Measurements from ENCODE around the gene PFKFB4.

PFKFB4 gene

DNA sequence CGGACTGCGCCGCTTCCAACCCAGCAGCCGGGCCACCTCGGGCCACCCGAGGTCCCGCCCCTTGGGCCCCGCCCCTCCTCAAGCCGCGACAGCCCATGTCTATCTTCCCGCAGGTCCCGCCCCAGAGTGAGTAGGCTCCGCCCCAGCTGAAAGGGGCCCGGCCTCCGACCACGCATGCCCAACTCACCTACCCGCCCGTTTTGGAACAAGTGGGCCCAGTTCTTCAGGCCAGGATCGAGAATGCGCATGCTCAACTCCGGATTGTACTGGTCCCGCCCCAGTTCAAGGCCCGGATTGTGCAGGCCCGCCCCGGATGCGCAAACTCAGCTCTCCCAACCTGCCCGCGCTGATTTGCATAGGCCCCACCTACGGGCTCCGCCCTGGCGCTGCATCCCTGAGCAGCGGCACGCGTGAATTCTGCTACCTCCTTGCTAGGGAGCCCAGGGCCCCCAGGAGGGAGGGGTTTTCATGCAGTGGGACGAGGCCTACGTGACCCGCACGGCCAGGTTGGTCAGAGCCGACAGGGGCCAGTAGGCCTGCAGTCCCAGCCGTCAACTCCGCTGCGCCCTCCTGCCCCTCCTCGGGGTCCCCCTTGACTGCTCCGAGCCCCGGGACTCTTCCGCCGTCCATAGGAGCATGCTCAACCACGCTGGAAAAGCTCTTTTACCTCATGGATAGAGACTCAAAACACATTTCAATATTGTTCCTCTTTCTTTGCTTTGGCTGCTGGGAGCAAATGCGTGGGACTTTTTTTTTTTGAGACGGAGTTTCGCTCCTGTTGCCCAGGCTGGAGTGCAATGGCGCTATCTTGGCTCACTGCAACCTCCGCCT, at the start of gene PFKFB4:
Gene PFKFB4 (minus strand): TSS at position 8 of the 831 bp plus-strand sequence. CDS start 26 bp downstream, outside the sequence.
- peak; percentile 99 for DNase-seq

DNA sequence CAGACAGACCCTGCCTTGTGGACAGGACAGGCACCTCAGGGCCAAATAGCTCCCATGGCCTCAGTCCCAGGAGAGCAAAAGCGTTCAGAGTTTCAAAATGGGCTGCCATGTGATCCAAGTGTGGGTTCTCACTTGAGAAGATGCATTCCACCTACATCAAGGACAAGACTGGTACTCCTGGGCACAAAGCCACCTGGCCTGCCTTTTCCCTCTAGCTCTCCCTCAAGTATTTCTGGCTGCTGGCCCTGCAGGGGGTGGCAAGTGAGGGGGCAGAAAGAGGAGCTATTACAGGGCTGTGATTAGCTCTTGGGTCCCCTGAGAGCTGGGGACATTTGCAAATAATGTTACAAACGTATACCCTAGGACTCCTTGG, 45.0 kb upstream of the PFKFB4 start:
- DNase-seq: no peak

GRCh38 chr3:48600711-48601621, 44.4 kb upstream of the PFKFB4 start:
- DNase-seq: no peak

DNA sequence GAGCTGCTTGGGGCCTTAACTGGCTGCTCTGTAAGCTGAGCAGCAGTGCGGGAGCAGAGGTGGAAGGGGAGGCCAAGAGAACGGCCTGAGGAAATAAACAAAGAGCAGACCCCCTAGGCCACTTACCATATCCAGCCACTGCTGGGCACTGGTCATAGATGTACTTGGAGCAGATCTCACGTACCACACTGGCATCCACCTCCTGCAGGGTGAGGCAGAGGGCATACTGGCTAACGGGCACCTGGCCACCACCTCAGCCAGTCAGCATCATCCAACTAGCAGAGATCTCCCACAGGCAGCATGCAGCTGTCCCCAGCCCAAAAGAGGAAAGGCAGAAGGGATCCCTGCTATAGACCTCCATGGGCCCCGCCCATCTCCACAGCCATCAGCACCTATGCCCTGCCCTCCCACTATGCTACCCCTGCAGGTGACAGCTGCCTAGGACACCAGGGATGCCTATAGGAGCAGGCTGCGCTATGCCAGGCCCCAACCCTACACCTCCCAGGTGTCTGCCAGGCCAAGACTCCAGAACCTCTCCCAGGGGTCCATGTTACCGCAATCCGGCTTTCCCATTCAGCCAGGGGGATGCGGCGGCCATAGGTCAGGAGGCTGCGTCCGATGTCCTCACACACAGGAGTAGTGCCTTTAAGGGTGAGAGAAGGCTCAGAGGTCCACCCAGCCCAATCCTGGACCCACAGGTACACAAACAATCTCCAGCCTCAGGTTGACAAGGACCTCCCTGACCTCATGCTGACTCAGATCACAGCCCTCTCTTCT, 43.1 kb upstream of the PFKFB4 start:
- DNase-seq: no peak

DNA sequence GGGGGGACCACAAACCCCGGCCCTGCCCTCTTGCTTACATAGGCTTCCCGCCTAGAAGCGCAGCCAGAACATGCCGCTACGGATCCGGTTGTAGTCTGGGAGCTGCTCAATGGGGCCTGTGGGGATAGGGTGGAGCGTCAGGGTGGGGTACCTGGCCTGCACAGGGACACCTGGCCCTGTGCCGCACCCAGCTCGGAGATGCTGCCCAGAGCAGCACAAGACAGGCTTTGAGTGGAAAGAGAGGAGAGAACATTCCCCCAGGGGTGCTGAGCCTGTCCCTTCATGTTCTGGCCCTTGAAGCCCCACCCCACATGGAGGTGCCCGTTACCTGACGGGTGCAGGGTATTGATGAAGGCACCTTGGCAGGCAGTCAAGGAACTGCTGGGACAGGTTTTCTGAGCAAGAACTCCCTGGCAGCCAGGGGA, 42.5 kb upstream of the PFKFB4 start:
- no peak for DNase-seq

DNA sequence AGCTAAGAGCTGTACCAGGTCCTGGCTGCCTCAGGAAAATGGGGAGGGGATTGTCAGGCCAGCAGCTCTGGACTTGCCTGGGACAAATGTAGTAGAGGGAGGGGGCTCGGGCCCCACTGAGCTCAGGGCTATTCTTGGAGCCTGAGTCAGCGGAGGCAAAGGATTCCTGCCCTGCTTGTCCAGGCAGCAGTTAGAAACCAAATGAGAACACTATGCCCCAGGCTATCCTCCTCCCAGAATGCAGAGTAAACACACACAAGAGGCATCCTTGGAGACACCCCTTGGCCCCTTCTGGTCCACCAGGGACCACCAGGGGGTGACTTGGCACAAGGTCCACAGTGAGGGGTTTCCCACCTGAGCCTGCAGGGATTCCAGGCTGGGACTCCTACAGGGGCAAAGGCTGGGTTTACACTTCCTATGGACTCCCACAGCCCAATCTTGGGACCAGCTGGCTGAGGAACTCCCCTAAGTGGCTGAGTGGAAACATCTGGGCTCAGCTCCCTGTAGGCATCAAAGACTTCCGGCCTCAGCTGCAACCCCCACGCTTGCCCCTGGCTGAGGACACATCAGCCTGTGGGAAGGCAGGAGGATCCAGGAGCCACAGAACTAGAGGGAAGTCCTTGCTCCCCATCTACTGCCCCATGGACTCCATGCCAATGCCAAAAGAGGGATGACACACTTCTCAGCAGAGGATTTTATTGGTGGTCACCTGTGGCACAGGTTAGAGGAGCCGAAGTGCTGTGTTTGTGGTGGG, 41.9 kb upstream of the PFKFB4 start:
- no peak for DNase-seq

- DNase-seq: no peak
Observed at GRCh38 chr3:48597408-48597800, 40.8 kb upstream of the PFKFB4 start.

GRCh38 chr3:48596676-48597407, 40.2 kb upstream of the PFKFB4 start:
- no peak for DNase-seq

DNA sequence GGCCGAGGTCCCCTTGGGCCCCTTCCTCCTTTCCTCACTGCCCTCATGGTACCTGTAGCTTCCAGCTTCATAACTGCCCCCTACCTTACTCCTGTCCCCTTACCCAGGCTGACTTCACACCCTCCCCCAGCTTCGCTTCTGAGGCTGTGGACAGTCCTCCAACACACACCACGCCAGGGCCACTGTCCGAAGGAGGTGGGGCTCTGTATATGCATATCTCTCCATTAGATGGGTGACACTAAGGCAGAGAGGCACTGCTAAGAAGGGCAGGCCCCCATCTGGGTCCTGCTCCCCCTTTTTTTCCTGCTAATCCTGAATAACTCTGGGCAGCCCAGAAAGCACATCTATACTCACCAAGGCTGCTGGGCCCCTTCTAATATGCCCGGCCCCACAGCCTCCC, 39.6 kb upstream of the PFKFB4 start:
- DNase-seq: no peak

- DNase-seq: no peak
Observed at GRCh38 chr3:48595526-48596121, 39.0 kb upstream of the PFKFB4 start.

GRCh38 chr3:48595075-48595525, 38.5 kb upstream of the PFKFB4 start, which contains the start of gene COL7A1:
TSS of gene COL7A1 (minus strand) at chr3:48595329. CDS start at chr3:48595159, 170 bp downstream.
- DNase-seq: no peak

DNA sequence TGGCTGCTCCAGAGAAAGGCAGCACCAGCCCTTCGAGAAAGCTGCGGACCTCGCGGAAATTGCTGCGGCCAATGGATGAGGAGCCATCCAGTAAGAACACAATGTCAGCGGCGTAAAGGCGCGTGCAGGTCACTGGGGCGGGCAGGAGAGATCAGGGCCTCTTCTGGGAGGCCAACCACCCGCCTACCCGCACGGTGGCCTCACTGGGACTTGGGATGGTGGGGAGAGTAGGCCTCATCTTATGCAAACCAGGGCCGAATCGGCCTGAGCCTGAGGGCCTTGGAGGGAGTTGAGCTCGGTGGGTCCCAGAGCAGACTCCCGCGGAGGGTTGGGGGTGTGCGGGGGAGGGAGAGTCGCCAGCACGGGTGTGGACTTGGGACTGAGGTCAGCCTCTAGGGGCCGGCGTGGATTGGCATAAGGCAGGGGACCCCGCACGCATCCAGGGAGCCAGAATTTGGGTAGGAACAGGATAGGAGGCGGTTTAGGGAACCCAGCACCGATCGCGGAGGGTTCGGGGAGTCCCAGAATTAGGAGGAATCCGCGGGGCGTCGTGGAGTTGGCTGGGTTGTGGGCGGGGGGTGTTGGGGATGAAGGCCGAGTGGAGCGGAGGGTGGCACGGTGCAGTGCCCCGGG, 37.9 kb upstream of the PFKFB4 start:
- no peak for DNase-seq

GRCh38 chr3:48593337-48593736, 36.7 kb upstream of the PFKFB4 start:
- no peak for DNase-seq

DNA sequence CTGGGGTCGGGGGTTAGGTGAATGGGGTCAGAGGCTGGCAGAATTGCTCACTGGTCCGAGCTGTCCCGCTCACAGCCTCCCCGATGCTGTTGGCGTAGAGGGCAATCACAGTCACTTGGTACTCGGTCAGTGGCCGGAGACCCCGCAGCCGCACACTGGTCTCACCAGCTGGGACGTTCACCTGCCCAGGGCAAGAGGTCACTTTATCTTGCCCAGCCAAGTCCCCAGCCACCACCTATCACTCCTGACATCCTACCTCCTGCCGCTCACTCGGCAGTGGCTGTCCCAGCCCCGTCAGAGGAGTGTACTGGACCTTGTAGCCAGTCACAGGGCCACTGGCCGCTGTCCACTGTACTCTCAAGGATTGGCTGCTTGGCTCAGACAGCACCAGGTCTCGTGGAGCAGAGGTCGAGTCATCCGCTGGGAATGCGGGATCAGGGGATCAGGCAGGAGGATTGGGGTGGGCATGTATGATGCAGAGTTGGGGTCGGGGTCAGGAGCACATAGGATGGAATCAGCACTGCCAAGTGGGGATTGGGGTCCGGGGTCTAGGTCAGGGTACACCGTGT, 36.0 kb upstream of the PFKFB4 start:
- DNase-seq: no peak

DNA sequence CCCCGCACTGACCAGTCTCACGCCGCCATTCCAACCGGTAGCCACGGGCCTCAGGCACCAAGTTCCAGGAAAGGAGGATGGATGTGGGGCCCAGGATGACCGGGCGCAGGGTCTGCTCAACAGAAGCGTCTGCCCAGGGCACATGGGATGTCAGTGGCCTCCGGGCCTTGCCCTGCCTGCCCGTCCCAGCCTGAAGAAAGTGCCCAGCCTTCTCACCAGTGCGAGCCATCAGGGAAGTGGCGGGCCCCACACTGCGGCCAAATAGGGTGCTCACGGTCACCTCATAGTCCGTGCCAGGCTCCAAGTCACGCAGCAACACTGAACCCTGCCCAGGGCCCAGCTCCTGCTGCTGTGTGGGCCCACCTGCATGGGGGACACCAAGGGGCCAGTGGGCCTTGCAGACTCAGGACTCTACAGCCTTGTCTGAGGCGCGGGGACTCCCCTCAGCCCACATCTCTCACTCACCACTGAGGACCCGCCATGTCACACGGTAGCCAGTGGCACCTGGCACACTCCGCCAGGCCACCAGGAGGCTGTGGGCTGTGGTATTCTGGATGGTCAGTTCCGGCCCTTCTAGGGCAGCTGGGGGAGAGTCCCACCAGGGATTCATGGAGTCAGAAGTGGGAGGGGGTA, 35.4 kb upstream of the PFKFB4 start:
- no peak for DNase-seq

DNA sequence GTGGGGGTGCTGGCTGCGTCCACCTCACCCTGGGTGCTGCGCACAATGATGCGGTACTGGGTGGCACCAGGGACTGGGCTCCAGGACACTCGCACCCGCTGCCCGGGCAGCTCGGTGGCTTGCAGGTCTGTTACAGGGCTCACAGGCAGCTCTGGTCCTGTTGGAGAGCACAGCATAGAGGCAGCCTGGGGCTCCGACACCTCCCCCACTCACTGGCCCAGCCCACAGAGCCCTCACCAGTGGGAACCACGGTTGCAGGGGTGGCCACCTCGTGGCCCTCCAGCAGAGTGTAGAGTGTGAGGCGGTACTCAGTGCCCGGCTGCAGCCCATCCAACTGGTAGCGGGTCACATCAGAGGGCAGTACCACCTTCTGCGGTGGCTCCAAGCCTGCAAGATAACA, 34.8 kb upstream of the PFKFB4 start:
- no peak for DNase-seq

DNA sequence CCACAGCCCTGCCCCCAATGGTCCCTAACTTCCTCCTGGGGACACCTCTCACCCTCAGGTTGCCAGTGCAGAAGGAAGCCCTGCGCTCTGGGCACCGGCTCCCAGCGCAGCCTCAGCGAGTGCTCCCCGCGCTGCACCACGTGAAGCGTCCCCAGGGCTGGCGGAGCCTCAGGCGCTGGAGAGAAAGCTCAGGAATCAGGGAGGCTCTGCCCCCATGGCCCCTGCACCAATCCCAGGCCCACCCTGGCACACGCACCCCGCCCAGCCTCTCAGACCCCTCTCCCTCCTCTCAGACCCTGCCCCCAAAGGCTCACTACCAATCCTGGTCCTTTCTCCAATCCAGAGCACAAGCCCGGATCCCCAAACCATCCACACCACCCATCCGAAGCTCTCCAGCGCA, 31.6 kb upstream of the PFKFB4 start:
- DNase-seq: no peak

DNA sequence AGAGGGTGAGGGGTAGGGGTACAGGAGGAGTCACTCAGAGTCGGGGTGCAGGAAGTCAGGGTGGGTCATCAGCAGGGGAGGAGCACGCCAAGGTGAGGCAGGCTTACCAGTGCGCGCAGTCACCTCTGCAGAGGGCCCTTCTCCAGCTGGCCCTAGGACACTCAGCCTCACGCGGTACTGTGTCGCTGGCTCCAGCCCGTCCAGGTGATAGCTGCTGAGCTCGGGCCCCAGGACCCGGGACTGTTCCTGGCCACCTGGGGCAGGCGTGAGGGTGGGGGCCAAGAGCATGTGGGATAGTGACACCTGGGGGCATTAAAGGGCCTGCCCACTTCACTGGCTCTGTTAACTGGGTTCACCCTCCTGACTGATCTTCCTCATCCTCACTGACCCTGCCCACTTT, 31.1 kb upstream of the PFKFB4 start:
- DNase-seq: no peak

DNA sequence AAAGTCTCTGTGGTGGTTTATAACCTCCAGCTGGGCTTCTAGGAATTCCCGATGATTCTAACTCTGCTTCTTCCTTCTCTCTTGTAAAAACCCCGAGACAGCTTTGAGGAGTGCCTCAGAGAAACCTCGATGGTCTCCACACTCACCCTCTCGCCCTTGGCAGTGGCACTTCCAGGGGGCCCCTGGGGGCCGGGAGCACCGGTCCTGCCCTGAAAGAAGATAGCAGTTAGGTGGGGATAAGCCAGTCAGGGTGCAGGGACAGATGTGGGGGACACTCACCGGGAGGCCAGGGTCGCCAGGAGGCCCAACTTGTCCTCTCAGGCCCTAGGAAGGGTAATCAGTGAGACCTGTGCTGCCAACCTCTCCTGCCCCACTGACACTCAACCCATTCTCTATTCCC, 28.8 kb upstream of the PFKFB4 start:
- DNase-seq: no peak

GRCh38 chr3:48584836-48585235, 28.2 kb upstream of the PFKFB4 start:
- no peak for DNase-seq
